HL-60 (cell line): ENCODE data around the gene BCAR1.

Experiments used
- DNase-seq, 2 experiments: peaks; one replicate each; pipeline ENCODE4 v3.0.0-alpha.2; 2010 to 2020; ENCODE audit warnings: low read depth in 1 of 2, low spot score in 1 of 2
- H3K27ac ChIP-seq: fragments of 250-450 bp; sonication (Bioruptor Pico); replicated peaks from 2 replicates; pipeline ENCODE4 v1.5.1; 2020; ENCODE audit warnings: mild to moderate bottlenecking, moderate library complexity
- H3K27me3 ChIP-seq: fragments of 250-450 bp; sonication (Bioruptor Pico); 2 replicates; pipeline ENCODE4 v1.5.1; 2021; ENCODE audit warnings: mild to moderate bottlenecking, moderate library complexity; ENCODE audit not compliant: insufficient read depth, poor library complexity, severe bottlenecking
- H3K4me3 ChIP-seq: replicated peaks from 2 replicates; pipeline ENCODE4 v1.5.1; 2011; ENCODE audit warnings: mild to moderate bottlenecking, control low read depth, low read length; ENCODE audit not compliant: insufficient read depth
- GABPA ChIP-seq: IDR thresholded peaks from 2 replicates; pipeline ENCODE4 v1.6.1; 2012; ENCODE audit warnings: low read depth
- POLR2AphosphoS5 ChIP-seq: IDR thresholded peaks from 2 replicates; pipeline ENCODE4 v1.6.1; 2012; ENCODE audit warnings: low read depth
- REST ChIP-seq: IDR thresholded peaks from 2 replicates; pipeline ENCODE4 v1.6.1; 2012; ENCODE audit warnings: low read depth; ENCODE audit not compliant: insufficient replicate concordance
- SPI1 ChIP-seq: IDR thresholded peaks from 2 replicates; pipeline ENCODE4 v1.6.1; 2012; ENCODE audit warnings: low read depth, mild to moderate bottlenecking, borderline replicate concordance
- TF ChIP-seq, protein P1 (sequence below): IDR thresholded peaks from one replicate; pipeline ENCODE4 v1.5.1; 2011; ENCODE audit warnings: low read length, control low read depth, inconsistent platforms; ENCODE audit not compliant: insufficient read depth

BCAR1 gene

GRCh38 chr16:75263963-75264445 is 12.6 kb upstream of the BCAR1 start:
- no peak for TF ChIP-seq SPI1
- TF ChIP-seq, protein P1, sequence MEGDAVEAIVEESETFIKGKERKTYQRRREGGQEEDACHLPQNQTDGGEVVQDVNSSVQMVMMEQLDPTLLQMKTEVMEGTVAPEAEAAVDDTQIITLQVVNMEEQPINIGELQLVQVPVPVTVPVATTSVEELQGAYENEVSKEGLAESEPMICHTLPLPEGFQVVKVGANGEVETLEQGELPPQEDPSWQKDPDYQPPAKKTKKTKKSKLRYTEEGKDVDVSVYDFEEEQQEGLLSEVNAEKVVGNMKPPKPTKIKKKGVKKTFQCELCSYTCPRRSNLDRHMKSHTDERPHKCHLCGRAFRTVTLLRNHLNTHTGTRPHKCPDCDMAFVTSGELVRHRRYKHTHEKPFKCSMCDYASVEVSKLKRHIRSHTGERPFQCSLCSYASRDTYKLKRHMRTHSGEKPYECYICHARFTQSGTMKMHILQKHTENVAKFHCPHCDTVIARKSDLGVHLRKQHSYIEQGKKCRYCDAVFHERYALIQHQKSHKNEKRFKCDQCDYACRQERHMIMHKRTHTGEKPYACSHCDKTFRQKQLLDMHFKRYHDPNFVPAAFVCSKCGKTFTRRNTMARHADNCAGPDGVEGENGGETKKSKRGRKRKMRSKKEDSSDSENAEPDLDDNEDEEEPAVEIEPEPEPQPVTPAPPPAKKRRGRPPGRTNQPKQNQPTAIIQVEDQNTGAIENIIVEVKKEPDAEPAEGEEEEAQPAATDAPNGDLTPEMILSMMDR: no peak
- no peak for TF ChIP-seq GABPA
- TF ChIP-seq POLR2AphosphoS5: no peak
- TF ChIP-seq REST: no peak
- H3K27ac ChIP-seq: no peak overlapping the region
- no peak overlapping the region for H3K4me3 ChIP-seq
- H3K27me3 ChIP-seq: peaks cover 54% of the 10 kb centered on the region
- DNase-seq: no peak

DNA sequence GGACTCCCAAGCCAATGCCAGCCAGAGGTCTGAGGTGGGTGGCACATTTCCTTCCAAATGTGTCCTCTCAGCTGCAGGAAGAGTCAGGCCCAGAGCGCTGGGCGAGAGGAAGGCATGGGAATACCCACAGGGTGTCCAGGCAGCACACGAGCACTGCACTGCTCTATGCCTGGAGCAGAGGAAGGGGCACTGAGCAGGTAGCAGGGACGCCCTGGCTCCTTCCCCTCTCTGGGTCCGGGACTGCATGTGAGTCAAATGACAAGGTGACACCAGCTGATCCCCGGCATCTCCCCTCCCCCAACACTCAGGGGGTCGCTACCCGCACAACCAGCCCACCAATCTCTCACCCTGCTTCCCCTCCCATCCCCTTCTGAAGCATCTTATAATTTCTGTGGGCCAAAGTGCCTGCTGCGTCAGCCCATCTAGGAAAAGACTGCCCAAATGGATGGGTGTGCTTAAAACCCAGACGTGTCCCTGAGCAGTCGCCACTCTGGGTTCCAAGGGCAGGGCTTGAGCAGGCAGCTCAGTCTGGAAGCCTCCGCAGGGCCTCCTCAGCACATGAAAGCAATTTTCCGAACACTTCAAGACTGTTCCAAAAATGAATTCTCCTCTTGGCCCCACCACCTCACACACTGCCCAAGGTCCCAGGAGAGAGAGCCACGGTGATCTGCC is 12.0 kb upstream of the BCAR1 start:
- Histone ChIP-seq H3K27me3 (peaks cover 58% of the 10 kb centered on the region), H3K4me3 (no peak overlapping the region), H3K27ac (no peak overlapping the region)
- TF ChIP-seq, protein P1: no peak
- no peak for TF ChIP-seq SPI1
- DNase-seq: no peak

GRCh38 chr16:75262800-75263127 is 11.3 kb upstream of the BCAR1 start:
- H3K27me3 ChIP-seq: peaks cover 55% of the 10 kb centered on the region
- H3K4me3 ChIP-seq: no peak overlapping the region
- no peak for DNase-seq
- TF ChIP-seq REST (no peak), POLR2AphosphoS5 (no peak), GABPA (no peak), SPI1 (no peak)
- TF ChIP-seq, protein P1: no peak
- H3K27ac ChIP-seq: no peak overlapping the region
